HL-60/S4 (cell line): ENCODE results near the gene VASH1.

ENCODE experiments used
- in situ Hi-C: fragments of 300-500 bp; cut with MboI; formaldehyde crosslinking; loops from 2 replicates; pipeline ENCODE4 v1.14.3; 2022; ENCODE audit warnings: low sequenced_read_pairs

The VASH1 gene

DNA sequence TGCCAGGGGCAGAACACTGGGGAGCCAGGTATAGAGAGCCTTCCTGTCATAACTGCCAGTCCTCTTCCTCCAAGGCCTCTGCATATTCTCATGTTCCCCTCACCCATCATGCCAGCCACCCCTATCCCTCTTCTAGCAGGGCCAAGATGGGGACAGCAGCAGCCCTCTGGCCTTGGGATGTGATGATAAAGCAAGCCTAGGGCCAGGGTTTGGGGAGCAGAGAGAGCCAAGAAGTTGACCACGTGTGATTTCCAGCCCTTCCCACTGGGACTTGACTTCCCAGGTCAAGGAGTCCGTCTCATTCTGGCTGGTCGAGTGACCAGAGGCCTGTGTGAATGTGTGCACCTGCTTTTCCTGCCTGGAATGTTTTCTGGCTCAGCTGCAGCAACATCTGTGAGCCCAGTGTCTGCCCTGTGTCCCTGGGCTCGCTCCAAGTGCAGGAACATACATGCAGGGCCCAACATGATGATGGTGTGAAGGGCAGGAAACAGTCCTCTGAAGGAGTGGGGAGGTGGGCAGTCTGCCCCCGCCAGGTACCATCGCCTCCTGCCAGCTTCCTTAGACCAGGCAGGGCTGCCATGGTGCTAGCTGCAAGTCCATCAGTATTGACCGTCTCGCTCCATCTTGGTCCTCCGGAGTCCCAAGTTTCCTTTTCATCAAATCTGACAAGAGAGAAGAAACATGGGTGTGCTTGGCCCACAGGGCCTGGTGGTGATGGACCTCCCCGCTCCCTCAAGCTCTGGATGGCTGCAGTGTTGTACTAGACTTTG lies 21.0 kb downstream of the VASH1 start:
- in situ Hi-C loops: loop anchor here (10.0 kb wide), 1 partner anchor 67 kb away; no protein-coding TSS in a partner anchor

DNA sequence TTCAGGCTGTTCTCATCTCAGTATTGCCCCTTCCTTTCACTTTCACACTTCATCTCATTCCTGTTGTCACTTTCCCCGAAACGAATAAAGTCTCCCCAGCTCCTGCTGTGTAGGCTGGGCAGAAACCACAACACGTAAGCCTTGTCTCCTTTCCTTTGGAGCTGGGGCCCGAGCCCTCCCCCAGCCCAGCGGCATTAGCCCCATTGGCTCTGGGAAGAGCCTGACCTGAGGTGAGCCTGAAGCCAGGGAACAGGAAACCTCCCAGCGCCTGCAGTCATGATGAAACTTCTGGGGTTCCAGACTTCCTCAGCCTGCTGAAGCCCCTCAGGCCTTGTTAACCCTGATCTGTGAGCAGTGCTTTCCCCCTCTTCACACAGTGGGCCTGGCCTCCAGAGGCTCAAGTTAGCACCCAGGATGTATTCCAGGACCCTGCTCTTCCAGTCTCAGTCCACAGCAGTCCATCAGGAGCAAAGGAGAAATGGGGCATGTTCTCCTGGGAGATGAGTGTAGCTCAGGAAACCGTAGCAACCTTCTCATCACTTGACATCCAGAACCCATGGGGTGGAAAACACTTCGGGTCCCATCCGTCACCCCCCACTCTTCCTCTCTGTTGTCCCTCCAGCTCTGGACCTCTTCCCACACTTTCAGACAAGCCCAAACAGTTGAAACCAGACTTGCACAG lies 21.8 kb downstream of the VASH1 start:
- in situ Hi-C loops: loop anchor here (10.0 kb wide), 1 partner anchor 68 kb away; no protein-coding TSS in a partner anchor

DNA sequence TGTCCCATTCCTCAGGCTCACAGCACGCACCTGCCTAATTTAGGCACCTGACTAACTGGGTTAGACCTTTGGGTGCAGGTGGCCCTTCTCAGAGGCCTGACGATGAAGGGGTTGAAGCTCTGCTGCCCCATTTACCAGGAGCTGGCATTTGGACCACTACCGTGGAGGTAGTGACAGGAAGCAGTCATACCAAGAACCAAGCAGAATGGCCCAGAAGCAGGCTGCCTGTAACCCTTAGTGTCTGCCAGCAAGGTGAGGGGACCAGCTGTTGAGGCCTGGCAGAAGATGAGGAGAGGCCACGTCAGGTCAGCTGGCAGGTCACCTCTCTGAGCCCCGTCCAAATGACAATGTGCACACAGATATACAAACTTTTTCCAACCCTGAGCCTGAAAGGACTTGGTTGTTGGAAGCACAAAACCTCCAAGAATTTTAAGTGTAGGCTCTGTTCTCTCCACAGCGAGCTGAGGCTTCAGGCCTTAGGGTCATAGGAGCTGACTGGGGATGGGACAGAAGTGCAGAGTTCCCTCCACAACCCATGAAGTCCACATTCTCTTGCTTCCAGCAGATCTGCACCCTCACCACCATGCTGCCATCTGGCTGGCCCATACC lies 23.1 kb downstream of the VASH1 start:
- in situ Hi-C loops: loop anchor here (10.0 kb wide), 1 partner anchor 70 kb away; no protein-coding TSS in a partner anchor

DNA sequence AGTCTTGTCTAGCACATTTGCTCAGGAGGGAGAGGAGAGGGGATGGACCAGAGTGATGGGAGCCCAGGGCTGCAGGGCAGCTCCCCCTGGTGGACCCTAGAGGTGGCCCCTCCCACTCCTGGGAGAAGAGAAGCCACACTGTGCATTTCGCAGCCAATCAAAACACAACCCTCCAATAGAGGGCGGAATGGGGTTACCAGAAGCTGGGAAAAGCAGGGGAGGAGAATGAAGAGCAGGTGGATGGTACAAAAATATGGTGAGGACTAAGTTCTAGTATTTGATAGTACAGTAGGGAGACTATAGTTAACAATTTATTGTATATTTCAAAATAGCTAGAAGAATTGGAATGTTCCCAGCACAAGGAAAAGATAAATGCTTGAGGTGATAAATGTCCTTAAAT lies 23.6 kb downstream of the VASH1 start:
- in situ Hi-C loops: loop anchor here (10.0 kb wide), 1 partner anchor 70 kb away; no protein-coding TSS in a partner anchor

DNA sequence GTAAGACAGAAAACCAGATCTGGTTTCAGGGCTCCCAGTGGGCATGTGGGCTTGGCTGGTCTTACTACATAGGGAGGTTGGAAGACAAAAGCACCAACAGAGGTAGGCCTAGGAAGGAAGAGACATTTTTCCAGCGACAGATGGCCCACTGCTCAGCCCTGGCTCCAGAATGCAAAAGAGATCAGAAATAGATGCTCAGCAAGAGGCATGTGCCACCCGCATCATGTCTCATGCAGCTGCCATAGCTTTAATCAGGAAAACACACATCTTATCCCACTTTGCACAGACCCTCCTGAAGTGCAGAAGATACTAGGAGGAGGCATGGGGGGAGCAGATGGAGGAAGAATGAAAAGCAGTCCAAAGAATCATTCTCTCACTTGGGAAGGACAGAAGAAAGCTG lies 25.3 kb downstream of the VASH1 start:
- in situ Hi-C loops: loop anchor here (10.0 kb wide), 1 partner anchor 72 kb away; no protein-coding TSS in a partner anchor

DNA sequence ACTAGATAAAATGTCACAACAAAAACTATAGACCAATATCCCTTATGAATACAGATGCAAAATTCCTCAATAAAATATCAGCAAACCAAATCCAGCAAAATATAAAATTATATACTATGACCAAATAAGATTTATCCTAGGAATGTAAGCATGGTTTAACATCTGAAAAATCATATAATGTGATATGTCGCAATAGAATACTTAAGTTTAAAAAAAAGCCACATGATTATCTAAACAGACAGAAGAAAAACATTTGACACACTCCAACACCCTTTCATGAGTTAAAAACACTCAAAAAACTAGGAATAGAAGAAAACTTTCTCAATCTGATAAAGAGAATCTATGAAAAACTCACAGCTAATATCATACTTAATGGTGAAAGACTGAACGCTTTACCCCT lies 31.2 kb downstream of the VASH1 start:
- in situ Hi-C loops: no loop called here

DNA sequence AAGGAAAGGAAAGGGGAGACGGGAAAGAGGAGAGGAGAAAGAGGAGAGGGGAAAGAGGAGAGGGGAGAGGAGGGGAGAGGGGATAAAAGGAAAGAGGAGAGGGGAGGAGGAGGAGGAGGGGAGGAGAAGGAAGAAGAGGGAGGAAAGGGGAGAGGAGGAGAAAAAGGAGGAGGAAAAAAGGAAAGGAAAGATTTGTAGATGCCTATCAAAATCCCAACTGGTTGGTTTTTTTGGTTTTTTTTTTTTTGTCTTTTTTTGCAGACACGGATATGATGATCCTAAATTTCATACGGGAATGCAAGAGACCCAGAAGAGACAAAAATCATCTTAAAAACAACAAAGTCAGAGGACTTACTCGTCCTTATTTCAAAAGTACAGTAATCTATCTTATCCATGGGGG lies 32.1 kb downstream of the VASH1 start:
- in situ Hi-C loops: no loop called here

DNA sequence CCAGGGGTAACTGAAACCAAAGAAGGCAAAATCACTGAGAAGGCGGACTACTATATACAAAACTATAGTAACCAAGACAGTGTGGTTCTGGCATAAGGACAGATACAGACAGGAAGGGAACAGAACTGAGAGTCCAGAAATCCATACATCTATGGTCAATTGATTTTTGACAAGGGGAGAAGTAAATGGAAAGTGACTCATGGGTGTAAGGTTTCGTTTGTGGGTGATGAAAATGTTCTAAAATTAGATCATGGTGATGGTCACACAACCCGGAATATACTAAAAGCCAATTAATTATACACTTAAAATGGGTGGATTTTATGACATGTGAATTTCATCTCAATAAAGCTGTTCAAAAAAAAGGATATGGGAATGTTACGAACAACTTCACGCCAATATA lies 32.7 kb downstream of the VASH1 start:
- in situ Hi-C loops: no loop called here

DNA sequence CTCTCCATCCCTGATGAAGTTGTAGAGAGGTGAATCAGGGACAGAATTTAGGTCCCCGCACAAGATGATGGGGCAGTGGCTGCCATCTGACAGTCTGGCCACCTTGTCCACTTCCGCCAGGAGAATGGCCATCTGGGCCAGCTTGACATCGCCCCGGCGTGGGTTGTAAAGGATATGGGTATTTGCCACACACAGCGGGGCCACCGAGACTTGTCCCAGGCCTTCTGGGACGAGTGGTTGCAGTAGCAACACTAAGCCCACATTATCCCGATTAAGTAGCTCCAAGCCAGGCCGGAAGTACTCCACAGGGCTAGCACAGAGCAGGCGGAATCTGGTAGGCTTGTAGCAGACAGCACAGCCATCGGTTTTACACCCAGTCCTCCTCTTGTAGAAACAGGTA lies 45.2 kb downstream of the VASH1 start:
- in situ Hi-C loops: no loop called here

DNA sequence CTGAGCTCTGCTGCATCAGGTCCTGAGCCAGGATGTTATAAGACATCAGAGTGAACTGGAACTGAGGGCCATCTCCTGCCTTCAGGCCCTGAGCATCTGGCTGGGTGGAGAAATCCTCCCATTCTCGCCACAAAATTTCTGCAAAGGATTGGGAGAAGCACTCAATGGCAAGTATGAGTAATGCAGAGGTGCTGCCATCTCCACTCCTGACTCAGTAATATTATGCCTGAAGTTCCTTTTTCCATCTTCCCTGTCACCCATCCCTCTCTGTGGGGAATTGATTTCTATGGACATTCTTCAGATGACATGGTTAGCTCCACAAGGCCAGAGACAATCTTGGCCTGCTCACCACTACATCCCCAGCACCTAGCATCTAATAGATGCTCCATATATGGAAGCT lies 46.7 kb downstream of the VASH1 start:
- in situ Hi-C loops: no loop called here

DNA sequence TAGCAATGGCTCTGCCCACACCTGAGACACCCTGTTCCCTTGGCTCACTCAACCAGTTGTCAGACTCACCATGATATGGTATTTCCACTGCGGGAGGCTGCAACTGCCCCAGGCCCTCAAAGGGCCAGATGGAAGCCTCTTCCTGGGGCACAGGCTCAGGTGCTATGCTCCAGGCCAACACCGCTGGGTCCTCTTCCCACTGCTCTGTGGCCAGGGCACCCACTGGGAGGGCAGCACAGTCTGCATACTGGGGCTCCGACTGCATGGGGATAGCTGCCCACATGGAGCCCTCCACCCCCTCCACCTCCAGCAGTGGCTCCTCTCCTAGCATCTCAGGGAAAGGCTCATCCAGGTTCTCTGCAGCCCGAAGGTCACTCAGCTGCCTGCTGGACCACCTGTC lies 47.7 kb downstream of the VASH1 start:
- in situ Hi-C loops: no loop called here

DNA sequence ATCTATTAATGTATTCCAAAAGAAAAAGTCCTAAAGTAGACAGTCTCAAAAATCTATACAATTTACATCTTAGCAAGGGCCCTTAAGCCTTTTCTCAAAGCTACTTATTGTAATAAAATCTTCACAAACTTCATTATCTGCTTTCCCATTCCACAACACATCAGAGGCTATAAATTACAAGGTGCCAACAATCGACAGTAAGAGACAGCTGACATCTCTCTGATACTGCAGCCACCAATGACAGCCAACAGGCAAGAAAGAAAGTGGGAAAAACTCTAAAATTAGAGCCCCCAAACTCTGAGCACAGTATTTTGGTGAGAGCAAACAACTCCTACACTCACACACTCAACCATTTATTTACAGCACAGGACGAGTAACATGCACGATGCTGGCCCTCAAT lies 49.3 kb downstream of the VASH1 start:
- in situ Hi-C loops: no loop called here

DNA sequence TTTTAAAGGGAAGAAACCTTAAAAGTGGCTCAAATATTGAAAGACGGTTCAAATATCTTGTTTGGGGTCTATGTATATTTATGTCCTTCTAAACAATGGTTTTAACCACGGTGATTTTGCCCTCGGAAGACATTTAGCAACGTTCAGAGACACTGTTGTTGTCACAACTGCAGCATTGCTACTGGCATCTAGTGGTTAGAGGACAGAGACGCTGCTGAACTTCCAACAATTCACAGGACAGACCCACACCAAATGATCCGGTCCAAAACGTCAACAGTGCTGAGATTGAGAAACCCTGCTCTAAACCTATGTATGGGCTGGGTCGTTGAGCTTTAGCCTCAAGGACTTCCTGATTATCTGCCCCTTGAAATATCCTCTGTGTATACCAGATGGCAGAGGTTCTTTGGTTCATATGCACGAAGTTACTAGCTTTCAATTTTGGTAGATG lies 49.7 kb downstream of the VASH1 start:
- in situ Hi-C loops: no loop called here

DNA sequence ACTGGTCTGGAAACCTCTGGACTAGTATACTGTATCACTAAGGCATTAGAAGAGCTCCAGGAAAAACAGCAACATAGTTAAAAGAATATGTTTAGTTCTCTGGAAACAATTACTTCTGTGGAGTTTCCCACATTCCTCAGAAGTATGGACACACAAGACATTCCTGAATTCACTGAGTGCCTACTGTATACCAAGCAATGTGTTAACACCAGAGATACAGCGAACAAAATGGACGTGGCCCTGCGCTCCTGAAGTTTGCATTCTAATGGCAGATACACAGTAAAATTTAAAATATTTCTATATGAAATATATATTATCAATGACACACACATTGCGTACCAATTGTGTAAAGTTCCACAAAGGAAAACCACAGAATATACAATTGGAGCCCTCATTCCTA lies 50.3 kb downstream of the VASH1 start:
- in situ Hi-C loops: no loop called here

DNA sequence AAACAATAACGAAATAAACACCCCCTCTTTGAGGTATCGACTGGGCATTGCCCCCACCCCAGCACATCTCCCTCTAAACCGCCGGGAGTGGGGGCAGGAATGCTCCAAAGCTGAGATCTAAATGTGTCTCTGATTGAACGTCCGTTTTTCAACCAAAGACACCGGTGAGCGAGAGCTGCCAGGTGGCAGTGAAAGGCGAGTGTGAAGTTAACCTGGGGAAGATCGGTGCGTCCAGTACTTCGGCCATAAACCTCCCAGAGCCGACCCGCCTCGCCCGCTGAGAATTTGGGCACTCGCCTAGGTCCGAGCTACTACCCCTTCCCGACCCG lies 50.8 kb downstream of the VASH1 start:
- in situ Hi-C loops: no loop called here

DNA sequence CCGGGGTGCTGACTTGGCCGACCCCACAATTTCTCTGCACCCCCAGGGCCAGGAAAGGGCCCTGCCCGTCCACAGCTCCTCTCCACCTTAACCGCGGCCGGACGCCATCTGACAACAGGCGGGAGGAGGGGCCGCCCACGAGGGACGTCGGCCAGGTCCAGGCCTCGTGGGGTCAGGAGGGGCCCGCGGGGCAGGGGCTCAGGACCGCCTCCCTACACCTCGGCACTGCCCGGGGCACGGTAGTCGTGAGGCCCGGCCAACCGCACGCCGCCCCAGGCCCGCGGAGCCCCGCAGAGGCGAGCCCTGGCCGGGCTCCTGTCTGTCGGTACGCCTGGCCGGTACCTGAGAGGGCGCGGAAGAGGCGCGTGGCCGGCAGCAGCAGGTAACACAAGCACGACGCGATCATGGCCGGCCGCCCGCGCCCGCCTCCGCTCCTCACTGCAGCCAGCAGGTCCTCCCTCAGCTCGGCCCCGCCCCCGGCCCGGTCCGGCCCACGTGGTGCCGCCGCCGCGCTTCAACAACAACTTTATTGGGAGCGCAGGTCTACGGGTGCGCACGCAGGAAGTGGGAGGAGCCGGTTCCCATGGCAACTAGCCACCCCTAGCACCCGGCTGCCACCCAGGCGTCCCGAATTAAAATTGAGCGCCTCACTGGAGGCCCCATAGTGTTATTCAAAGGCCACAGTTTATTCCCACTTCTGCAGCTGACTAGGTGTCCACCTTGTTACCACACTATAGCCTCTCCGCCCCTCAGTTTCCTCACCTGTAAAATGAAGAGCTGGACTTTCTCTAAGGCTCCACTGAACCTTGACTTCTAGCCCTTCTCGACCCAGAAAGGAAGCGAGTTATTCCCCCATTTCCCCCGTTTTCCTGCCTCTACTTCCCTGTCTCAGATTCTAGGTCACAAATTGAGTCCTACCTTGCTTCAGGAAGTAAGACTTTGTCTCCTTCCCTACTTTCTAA lies 51.4 kb downstream of the VASH1 start, which contains the start of gene ANGEL1:
Gene ANGEL1, minus strand, starts transcription at position 461 of the 962 bp plus-strand sequence. Its CDS starts 55 bp downstream, at position 406.
- in situ Hi-C loops: no loop called here

DNA sequence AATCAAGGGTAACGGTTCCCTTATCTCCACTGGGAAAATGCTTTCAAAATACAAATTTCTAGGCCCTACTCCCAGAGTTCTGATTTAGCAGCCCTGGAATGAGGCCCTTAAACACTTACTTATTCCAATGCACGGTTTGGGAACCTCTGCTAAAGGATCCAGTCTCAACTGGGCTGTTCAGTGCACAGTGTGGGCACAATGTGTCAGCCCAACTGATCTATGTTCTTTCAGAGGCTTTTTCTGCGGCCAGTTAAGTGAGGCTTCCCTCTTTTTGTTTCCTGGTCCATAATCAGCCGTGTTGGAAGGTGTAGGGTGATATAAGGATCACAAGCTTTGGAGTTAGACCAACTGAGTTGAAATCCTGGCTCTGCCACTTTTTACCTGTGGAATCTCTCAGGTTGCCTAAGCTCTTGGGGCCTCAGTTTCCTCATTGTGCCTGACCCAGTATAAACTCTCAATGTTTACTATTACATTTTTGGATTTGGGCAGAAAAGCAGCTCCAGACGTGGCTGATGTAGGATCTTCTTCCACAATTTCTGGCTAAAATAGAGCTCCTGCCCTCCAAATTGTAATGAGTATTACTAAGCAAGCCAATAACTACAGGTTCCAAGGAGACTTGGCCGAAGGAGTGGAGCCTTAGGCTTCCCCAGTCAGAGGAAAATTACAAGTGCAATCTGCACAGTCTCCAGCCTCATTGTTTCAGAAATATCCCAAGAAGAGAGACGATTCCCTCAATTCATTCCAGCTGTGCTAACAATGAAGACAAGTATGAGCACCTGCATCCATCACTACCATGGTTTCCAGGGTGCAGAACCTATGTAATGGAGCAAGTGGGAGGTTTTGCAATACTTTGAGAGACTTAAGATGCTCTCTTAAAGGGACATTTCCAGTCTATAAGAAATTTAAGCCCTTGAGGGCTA lies 53.7 kb downstream of the VASH1 start:
- in situ Hi-C loops: no loop called here

DNA sequence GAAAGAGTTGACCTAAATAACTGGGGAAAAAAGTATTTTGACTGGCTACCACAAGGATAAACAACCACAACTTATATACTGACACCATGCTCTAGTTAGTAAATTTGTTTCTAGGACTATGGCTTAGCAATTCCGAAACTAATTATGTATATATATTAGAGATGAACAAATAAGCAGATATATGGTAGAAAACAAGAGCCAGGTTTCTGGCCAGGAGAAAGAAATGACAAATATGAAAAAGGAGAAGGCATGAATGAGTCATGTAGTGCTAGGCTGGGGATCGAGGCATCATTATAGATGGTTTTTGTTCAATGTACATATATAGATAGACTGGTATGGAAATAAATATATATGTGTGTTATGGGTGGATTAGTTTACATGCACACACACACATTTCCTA lies 59.4 kb downstream of the VASH1 start:
- in situ Hi-C loops: no loop called here

DNA sequence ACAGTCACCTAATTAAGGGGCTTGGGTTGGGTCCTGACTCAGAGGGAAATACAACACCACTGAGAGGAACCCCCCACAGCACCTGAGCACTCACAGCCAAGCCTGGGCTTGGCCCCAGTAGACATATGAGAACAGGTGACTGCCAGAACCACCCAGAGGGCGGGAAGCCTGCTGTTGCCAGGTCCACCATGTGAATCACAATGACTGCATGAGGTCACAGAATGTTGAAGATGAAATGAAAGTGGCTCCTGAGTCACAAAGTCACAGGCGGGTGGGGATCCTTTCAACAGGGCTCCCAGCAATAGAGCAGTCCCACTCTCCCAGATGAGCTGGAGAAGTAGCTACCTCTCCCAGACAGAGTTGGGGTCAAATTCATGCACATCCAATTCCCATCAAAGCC lies 64.9 kb downstream of the VASH1 start, which contains the start of gene LRRC74A:
Gene LRRC74A, plus strand, starts transcription at position 287 of the 400 bp plus-strand sequence. CDS start 290 bp downstream, outside the sequence.
- in situ Hi-C loops: no loop called here
